ENCODE results near the gene GDA.

Gene GDA

DNA sequence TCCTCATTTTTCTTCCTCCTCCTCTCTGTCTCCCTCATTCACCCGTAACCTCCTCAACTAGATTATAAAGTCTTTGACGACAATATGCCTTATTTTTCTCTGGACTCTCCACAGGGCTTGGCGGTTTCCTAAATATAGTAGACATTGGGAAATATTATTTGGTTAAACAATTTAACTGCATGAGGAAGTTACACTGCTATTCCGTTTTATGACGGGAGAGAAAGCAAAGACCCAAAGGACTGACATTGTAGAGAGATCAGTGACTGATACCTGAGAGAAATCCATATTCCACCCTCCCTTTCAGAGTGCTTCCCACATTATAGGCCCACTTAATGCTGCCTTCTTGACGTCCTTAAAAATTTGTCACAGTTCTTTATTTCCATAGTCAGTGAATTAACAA, 51.2 kb downstream of the GDA start:
- Histone ChIP-seq H3K36me3 (ENCODE audit: insufficient read depth, low read length) (no peaks in the 10 kb centered on the region), H3K4me1 (ENCODE audit: insufficient read depth, low read length) (no peaks in the 10 kb centered on the region), H3K4me3 (ENCODE audit: low read length) (no peak overlapping the region), H3K27me3 (ENCODE audit: insufficient read depth, low read length) (no peaks in the 10 kb centered on the region), H2AFZ (ENCODE audit: low read depth, low read length) (no peak overlapping the region), H3K9me3 (ENCODE audit: low read length) (no peaks in the 10 kb centered on the region)

GRCh38 chr9:72202009-72202408, 52.8 kb downstream of the GDA start:
- Histone ChIP-seq H2AFZ (ENCODE audit: low read depth, low read length) (no peak overlapping the region), H3K4me1 (ENCODE audit: insufficient read depth, low read length) (no peaks in the 10 kb centered on the region), H3K36me3 (ENCODE audit: insufficient read depth, low read length) (no peaks in the 10 kb centered on the region)

GRCh38 chr9:72203205-72203803, 54.1 kb downstream of the GDA start:
- Histone ChIP-seq H3K4me3 (ENCODE audit: low read length) (no peak overlapping the region), H2AFZ (ENCODE audit: low read depth, low read length) (no peak overlapping the region), H3K4me1 (ENCODE audit: insufficient read depth, low read length) (no peaks in the 10 kb centered on the region), H3K27me3 (ENCODE audit: insufficient read depth, low read length) (no peaks in the 10 kb centered on the region), H3K36me3 (ENCODE audit: insufficient read depth, low read length) (no peaks in the 10 kb centered on the region), H3K9me3 (ENCODE audit: low read length) (no peaks in the 10 kb centered on the region)

More at GRCh38 chr9:72202009-72202408, 52.8 kb downstream of the GDA start:
- Histone ChIP-seq H3K9me3 (ENCODE audit: low read length) (no peaks in the 10 kb centered on the region), H3K27me3 (ENCODE audit: insufficient read depth, low read length) (no peaks in the 10 kb centered on the region), H3K4me3 (ENCODE audit: low read length) (no peak overlapping the region)

GRCh38 chr9:72204062-72204461, 54.8 kb downstream of the GDA start:
- Histone ChIP-seq H3K36me3 (ENCODE audit: insufficient read depth, low read length) (no peaks in the 10 kb centered on the region), H3K4me3 (ENCODE audit: low read length) (no peak overlapping the region), H3K9me3 (ENCODE audit: low read length) (no peaks in the 10 kb centered on the region), H3K27me3 (ENCODE audit: insufficient read depth, low read length) (no peaks in the 10 kb centered on the region), H3K4me1 (ENCODE audit: insufficient read depth, low read length) (no peaks in the 10 kb centered on the region), H2AFZ (ENCODE audit: low read depth, low read length) (no peak overlapping the region)

DNA sequence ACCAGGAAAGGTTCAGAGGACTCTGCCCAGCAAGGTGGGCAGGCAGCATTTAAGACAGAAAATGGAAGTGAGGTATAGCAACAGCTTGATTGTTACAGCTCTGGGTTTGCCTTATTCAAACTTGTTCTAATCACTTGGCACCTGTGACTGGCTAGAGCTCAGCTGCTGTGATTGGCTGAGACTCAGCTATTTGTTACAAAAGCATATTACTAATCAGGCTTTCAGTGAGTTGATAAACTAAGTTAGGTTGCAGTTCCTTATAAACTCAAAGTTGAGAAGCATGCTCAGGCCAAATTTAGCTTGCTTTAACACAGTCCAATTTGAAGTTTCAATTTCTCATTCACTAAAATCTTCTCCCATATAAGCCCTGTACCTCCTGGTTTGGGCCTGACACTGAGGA, 56.3 kb downstream of the GDA start:
- no peaks in the 10 kb centered on the region for H3K9me3 ChIP-seq (ENCODE audit: low read length)
- no peaks in the 10 kb centered on the region for H3K27me3 ChIP-seq (ENCODE audit: insufficient read depth, low read length)
- no peak overlapping the region for H3K4me3 ChIP-seq (ENCODE audit: low read length)
- no peaks in the 10 kb centered on the region for H3K36me3 ChIP-seq (ENCODE audit: insufficient read depth, low read length)
- no peaks in the 10 kb centered on the region for H3K4me1 ChIP-seq (ENCODE audit: insufficient read depth, low read length)
- no peak overlapping the region for H2AFZ ChIP-seq (ENCODE audit: low read depth, low read length)

GRCh38 chr9:72207278-72207677, 58.0 kb downstream of the GDA start:
- H3K4me3 ChIP-seq (ENCODE audit: low read length) = no peak overlapping the region
- H3K9me3 ChIP-seq (ENCODE audit: low read length) = no peaks in the 10 kb centered on the region

DNA sequence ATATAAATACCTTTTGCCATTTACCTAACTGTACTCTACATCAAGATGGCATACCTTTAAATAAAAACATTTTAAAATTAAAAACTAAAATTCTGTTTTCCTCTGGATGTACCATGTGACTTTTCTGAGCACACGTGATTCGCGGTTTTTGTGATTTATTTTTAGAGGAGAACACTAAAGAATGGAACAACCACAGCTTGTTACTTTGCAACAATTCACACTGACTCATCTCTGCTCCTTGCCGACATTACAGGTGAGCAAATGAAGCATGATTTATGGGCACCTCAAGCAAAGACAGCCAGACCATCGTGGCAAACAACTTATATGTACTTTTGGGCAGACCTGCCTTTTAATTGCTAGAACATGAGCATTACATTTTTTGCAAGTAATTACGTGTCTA, 61.3 kb downstream of the GDA start:
- Histone ChIP-seq H3K4me3 (ENCODE audit: low read length) (no peak overlapping the region), H2AFZ (ENCODE audit: low read depth, low read length) (no peak overlapping the region), H3K27me3 (ENCODE audit: insufficient read depth, low read length) (no peaks in the 10 kb centered on the region), H3K36me3 (ENCODE audit: insufficient read depth, low read length) (no peaks in the 10 kb centered on the region), H3K9me3 (ENCODE audit: low read length) (no peaks in the 10 kb centered on the region), H3K4me1 (ENCODE audit: insufficient read depth, low read length) (no peaks in the 10 kb centered on the region)

More at GRCh38 chr9:72207278-72207677, 58.0 kb downstream of the GDA start:
- no peak overlapping the region for H2AFZ ChIP-seq (ENCODE audit: low read depth, low read length)
- H3K36me3 ChIP-seq (ENCODE audit: insufficient read depth, low read length) = no peaks in the 10 kb centered on the region
- no peaks in the 10 kb centered on the region for H3K27me3 ChIP-seq (ENCODE audit: insufficient read depth, low read length)
- H3K4me1 ChIP-seq (ENCODE audit: insufficient read depth, low read length) = no peaks in the 10 kb centered on the region

- Histone ChIP-seq H3K36me3 (ENCODE audit: insufficient read depth, low read length) (no peaks in the 10 kb centered on the region), H2AFZ (ENCODE audit: low read depth, low read length) (no peak overlapping the region), H3K9me3 (ENCODE audit: low read length) (no peaks in the 10 kb centered on the region), H3K27me3 (ENCODE audit: insufficient read depth, low read length) (no peaks in the 10 kb centered on the region), H3K4me1 (ENCODE audit: insufficient read depth, low read length) (no peaks in the 10 kb centered on the region), H3K4me3 (ENCODE audit: low read length) (no peak overlapping the region)
Measured at GRCh38 chr9:72211047-72211446, 61.8 kb downstream of the GDA start.

DNA sequence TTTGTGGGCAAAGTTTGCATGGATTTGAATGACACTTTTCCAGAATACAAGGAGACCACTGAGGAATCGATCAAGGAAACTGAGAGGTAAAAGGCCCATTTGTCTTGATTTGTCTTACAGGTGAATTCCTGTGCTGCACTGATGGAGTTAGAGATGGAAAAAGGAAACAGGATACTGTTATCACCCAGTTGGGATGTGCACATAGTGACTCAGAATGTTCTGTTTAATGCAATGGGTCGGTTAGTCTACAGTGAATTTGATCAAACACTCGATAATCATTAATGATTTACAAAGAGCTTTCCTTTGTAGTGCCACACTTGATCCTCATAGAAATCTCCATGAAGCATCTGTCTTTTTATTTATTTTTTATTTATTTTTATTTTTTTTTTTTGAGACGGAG, 64.7 kb downstream of the GDA start:
- Histone ChIP-seq H3K36me3 (ENCODE audit: insufficient read depth, low read length) (no peaks in the 10 kb centered on the region), H3K4me3 (ENCODE audit: low read length) (no peak overlapping the region), H3K4me1 (ENCODE audit: insufficient read depth, low read length) (no peaks in the 10 kb centered on the region), H3K9me3 (ENCODE audit: low read length) (no peaks in the 10 kb centered on the region), H3K27me3 (ENCODE audit: insufficient read depth, low read length) (no peaks in the 10 kb centered on the region), H2AFZ (ENCODE audit: low read depth, low read length) (no peak overlapping the region)

DNA sequence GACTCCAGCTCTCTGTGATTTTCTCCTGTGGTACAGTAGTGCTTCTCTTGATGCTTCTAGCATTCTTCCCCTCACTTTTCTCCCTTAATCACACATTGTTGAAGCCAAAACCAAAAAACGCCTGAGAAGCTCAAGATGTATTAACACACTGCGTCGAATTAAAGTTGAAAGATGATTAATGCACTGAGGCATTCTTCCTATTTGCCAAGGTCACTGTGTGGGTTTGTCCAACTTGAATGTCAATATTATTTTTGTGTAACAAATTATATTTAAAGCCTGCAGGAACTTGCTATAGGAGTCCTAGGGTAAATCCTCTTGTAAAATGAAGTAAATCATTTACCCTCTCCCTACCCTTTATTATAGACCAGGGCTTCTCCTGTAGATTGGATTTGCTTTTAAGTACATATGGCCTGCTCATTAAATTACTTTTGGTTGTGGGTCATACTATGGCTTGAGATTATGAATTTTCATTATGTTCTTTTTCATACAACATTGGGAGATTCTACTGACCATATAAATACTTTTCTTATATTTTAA, 68.1 kb downstream of the GDA start:
- H2AFZ ChIP-seq (ENCODE audit: low read depth, low read length) = no peak overlapping the region
- no peaks in the 10 kb centered on the region for H3K36me3 ChIP-seq (ENCODE audit: insufficient read depth, low read length)
- H3K4me1 ChIP-seq (ENCODE audit: insufficient read depth, low read length) = no peaks in the 10 kb centered on the region
- H3K27me3 ChIP-seq (ENCODE audit: insufficient read depth, low read length) = no peaks in the 10 kb centered on the region
- H3K9me3 ChIP-seq (ENCODE audit: low read length) = no peaks in the 10 kb centered on the region
- no peak overlapping the region for H3K4me3 ChIP-seq (ENCODE audit: low read length)

DNA sequence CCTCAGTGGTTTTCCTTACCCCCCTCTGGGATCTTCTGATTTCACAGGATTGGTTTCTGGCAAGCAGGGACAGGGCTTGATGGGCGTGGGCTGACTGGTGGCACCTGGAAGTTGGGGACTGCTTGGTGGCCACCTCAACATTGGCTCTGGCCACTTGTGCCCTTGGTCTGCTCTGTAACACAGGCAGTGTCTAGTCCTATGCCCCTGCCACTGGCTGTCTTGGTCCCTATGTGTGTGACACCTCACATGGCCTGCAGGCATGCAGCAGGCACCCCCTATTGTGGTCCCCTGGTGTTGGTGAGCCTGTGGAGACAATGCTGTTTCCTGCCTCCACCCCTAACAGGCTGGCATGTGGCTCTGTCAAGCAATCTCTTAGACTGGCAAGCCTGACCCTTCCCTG, 71.3 kb downstream of the GDA start:
- Histone ChIP-seq H3K4me3 (ENCODE audit: low read length) (no peak overlapping the region), H3K4me1 (ENCODE audit: insufficient read depth, low read length) (no peaks in the 10 kb centered on the region), H3K36me3 (ENCODE audit: insufficient read depth, low read length) (no peaks in the 10 kb centered on the region), H3K9me3 (ENCODE audit: low read length) (no peaks in the 10 kb centered on the region), H3K27me3 (ENCODE audit: insufficient read depth, low read length) (no peaks in the 10 kb centered on the region), H2AFZ (ENCODE audit: low read depth, low read length) (no peak overlapping the region)

- Histone ChIP-seq H2AFZ (ENCODE audit: low read depth, low read length) (no peak overlapping the region), H3K27me3 (ENCODE audit: insufficient read depth, low read length) (no peaks in the 10 kb centered on the region), H3K36me3 (ENCODE audit: insufficient read depth, low read length) (no peaks in the 10 kb centered on the region), H3K9me3 (ENCODE audit: low read length) (no peaks in the 10 kb centered on the region), H3K4me3 (ENCODE audit: low read length) (no peak overlapping the region), H3K4me1 (ENCODE audit: insufficient read depth, low read length) (no peaks in the 10 kb centered on the region)
Measured at GRCh38 chr9:72226146-72226812, 77.0 kb downstream of the GDA start.

DNA sequence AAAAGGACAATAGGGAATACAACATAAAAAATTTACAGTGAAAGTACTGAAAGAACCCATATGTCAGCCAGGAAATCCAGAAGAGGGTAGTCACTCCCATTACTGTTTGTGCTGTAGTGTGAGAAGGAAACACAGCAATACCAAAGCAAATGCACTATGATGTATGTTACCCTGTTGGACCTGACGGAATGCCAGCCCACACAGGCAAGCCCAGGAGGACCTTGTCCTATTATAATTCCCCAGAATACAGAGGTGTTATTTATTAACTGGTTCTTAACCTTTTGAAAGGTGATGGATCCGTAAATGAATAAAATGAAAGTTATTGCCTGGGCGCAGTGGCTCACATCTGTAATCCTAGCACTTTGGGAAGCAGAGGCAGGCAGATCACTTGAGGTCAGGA, 79.0 kb downstream of the GDA start:
- H3K4me1 ChIP-seq (ENCODE audit: insufficient read depth, low read length) = no peaks in the 10 kb centered on the region
- no peak overlapping the region for H2AFZ ChIP-seq (ENCODE audit: low read depth, low read length)
- H3K9me3 ChIP-seq (ENCODE audit: low read length) = no peaks in the 10 kb centered on the region
- H3K27me3 ChIP-seq (ENCODE audit: insufficient read depth, low read length) = no peaks in the 10 kb centered on the region
- H3K4me3 ChIP-seq (ENCODE audit: low read length) = no peak overlapping the region
- no peaks in the 10 kb centered on the region for H3K36me3 ChIP-seq (ENCODE audit: insufficient read depth, low read length)

GRCh38 chr9:72232778-72233177, 83.5 kb downstream of the GDA start:
- Histone ChIP-seq H3K27me3 (ENCODE audit: insufficient read depth, low read length) (no peaks in the 10 kb centered on the region), H3K36me3 (ENCODE audit: insufficient read depth, low read length) (no peaks in the 10 kb centered on the region), H3K9me3 (ENCODE audit: low read length) (no peaks in the 10 kb centered on the region), H3K4me3 (ENCODE audit: low read length) (no peak overlapping the region), H2AFZ (ENCODE audit: low read depth, low read length) (no peak overlapping the region), H3K4me1 (ENCODE audit: insufficient read depth, low read length) (no peaks in the 10 kb centered on the region)

All from neuron (in vitro differentiated cells).